Tibial nerve (tissue), 4 donors: ENCODE data around the gene P2RY11. TPM values are rescaled to one million over a fixed set of nuclear protein-coding genes. Genes with fewer than 3 reads are reported as not detected.

Source experiments
- DNase-seq, 2 donors: peaks; one replicate each; pipeline ENCODE4 v3.0.0-alpha.2; 2019; ENCODE audit warnings: low spot score in 2 of 2
- H3K27ac ChIP-seq, 4 donors: fragments of 200-600 bp; sonication (generic) in 3 of 4; one replicate each; pipeline ENCODE4 v1.5.1; 2017 to 2019; ENCODE audit warnings: mild to moderate bottlenecking in 1 of 4
- H3K27me3 ChIP-seq, 2 donors: fragments of 200-600 bp; sonication (generic) in 1 of 2; one replicate each; pipeline versions ENCODE4 v1.5.1 to v1.6.0; 2017 to 2019
- H3K36me3 ChIP-seq, 3 donors: fragments of 200-600 bp; sonication (generic); one replicate each; pipeline ENCODE4 v1.5.1; 2018 to 2019
- H3K4me1 ChIP-seq, 4 donors: fragments of 200-600 bp; sonication (generic) in 3 of 4; one replicate each; pipeline ENCODE4 v1.5.1; 2017 to 2019
- H3K4me3 ChIP-seq, 4 donors: fragments of 200-600 bp; sonication (generic) in 3 of 4; one replicate each; pipeline ENCODE4 v1.5.1; 2017 to 2019; ENCODE audit warnings: mild to moderate bottlenecking in 1 of 4, moderate library complexity in 1 of 4
- H3K9me3 ChIP-seq, 4 donors: fragments of 200-600 bp; sonication (generic) in 3 of 4; one replicate each; pipeline ENCODE4 v1.5.1; 2017 to 2019
- CTCF ChIP-seq, 5 experiments: fragments of 200-600 bp in 3 of 5; fragments of 450-650 bp in 2 of 5; sonication (generic) in 3 of 5; IDR thresholded peaks; one replicate each; pipeline ENCODE4 v1.5.1; 2016 to 2019; ENCODE audit warnings: antibody characterized with exemption in 5 of 5, mild to moderate bottlenecking in 3 of 5, moderate library complexity in 2 of 5
- EP300 ChIP-seq, 2 donors: sonication (generic); formaldehyde crosslinking; IDR thresholded peaks; one replicate each; pipeline ENCODE4 v1.6.1; 2017; ENCODE audit warnings: antibody characterized with exemption in 2 of 2, mild to moderate bottlenecking in 1 of 2
- POLR2A ChIP-seq, 2 donors: fragments of 450-650 bp; IDR thresholded peaks; one replicate each; pipeline ENCODE4 v1.6.1; 2017; ENCODE audit warnings: antibody characterized with exemption in 2 of 2, mild to moderate bottlenecking in 2 of 2, moderate library complexity in 2 of 2
- WGBS, 2 donors: methylation state at CpG; one replicate each; pipeline ENCODE4 v1.1.5; 2018; 5-methylcytosine and 5-hydroxymethylcytosine counted together
- total RNA-seq, 4 donors: library from RNA; depleted of rRNA; stranded (reverse); fragments of >200 nt; gene quantifications; one replicate each; pipeline ENCODE4 v1.1.0, GENCODE V29; 2016

P2RY11 gene
- total RNA-seq, 4 donors from 2014 or later = 2.1 to 19.5 (median 4.2) TPM

GRCh38 chr19:10074153-10074552 lies 37.3 kb upstream of the P2RY11 start:
- H3K27me3 ChIP-seq = no peaks in the 10 kb centered on the region
- DNase-seq = no peak
- WGBS, 2 donors = 43 to 49% methylated on average over 2 of the region's 2 CpGs
- H3K4me1 ChIP-seq = no peaks in the 10 kb centered on the region
- H3K4me3 ChIP-seq = no peak overlapping the region
- no peak overlapping the region for H3K27ac ChIP-seq
- peaks cover 0 to 15% (median 1%) of the 10 kb centered on the region in 4 donors for H3K9me3 ChIP-seq
- H3K36me3 ChIP-seq = no peaks in the 10 kb centered on the region
- TF ChIP-seq CTCF (IDR thresholded peaks at IDR 0.05) = no peak

GRCh38 chr19:10076535-10076934 lies 35.0 kb upstream of the P2RY11 start:
- Histone ChIP-seq H3K36me3 (no peaks in the 10 kb centered on the region), H3K4me1 (no peaks in the 10 kb centered on the region), H3K9me3 (peaks cover 0 to 15% (median 1%) of the 10 kb centered on the region in 4 donors), H3K4me3 (no peak overlapping the region), H3K27me3 (no peaks in the 10 kb centered on the region), H3K27ac (no peak overlapping the region)
- 79 to 85% methylated on average over 6 of the region's 6 CpGs for WGBS, 2 donors
- DNase-seq = no peak
- TF ChIP-seq POLR2A (IDR thresholded peaks at IDR 0.05) (no peak), EP300 (IDR thresholded peaks at IDR 0.05) (no peak), CTCF (IDR thresholded peaks at IDR 0.05) (no peak)

GRCh38 chr19:10078329-10078728 lies 33.2 kb upstream of the P2RY11 start:
- H3K36me3 ChIP-seq = no peaks in the 10 kb centered on the region
- TF ChIP-seq EP300 (IDR thresholded peaks at IDR 0.05) (no peak), POLR2A (IDR thresholded peaks at IDR 0.05) (no peak), CTCF (IDR thresholded peaks at IDR 0.05) (no peak)
- WGBS, 2 donors = 69% methylated on average over 8 of the region's 8 CpGs
- no peak for DNase-seq
- H3K4me1 ChIP-seq = no peaks in the 10 kb centered on the region
- H3K27ac ChIP-seq = no peak overlapping the region
- H3K9me3 ChIP-seq = peaks cover 0 to 10% (median 1%) of the 10 kb centered on the region in 4 donors
- H3K4me3 ChIP-seq = no peak overlapping the region
- H3K27me3 ChIP-seq = no peaks in the 10 kb centered on the region

GRCh38 chr19:10079031-10079453 lies 32.5 kb upstream of the P2RY11 start:
- TF ChIP-seq EP300 (IDR thresholded peaks at IDR 0.05) = no peak
- no peak for TF ChIP-seq POLR2A (IDR thresholded peaks at IDR 0.05)
- TF ChIP-seq CTCF (IDR thresholded peaks at IDR 0.05) = no peak

GRCh38 chr19:10083911-10084310 lies 27.6 kb upstream of the P2RY11 start:
- 76 to 83% methylated on average over 9 of the region's 9 CpGs for WGBS, 2 donors
- no peak for DNase-seq
- peaks cover 0 to under 1% (median 0%) of the 10 kb centered on the region in 3 donors for H3K36me3 ChIP-seq
- H3K27ac ChIP-seq = no peak overlapping the region
- H3K9me3 ChIP-seq = no peaks in the 10 kb centered on the region
- no peak overlapping the region for H3K4me3 ChIP-seq
- peaks cover 0 to 15% (median 2%) of the 10 kb centered on the region in 4 donors for H3K4me1 ChIP-seq
- no peaks in the 10 kb centered on the region for H3K27me3 ChIP-seq
- TF ChIP-seq EP300 (IDR thresholded peaks at IDR 0.05) (no peak), POLR2A (IDR thresholded peaks at IDR 0.05) (no peak), CTCF (IDR thresholded peaks at IDR 0.05) (no peak)

More at GRCh38 chr19:10079031-10079453, 32.5 kb upstream of the P2RY11 start:
- no peak overlapping the region for H3K4me3 ChIP-seq
- H3K36me3 ChIP-seq = no peaks in the 10 kb centered on the region
- DNase-seq = no peak
- peaks cover 0 to 3% (median under 1%) of the 10 kb centered on the region in 4 donors for H3K9me3 ChIP-seq
- H3K27me3 ChIP-seq = no peaks in the 10 kb centered on the region
- H3K27ac ChIP-seq = no peak overlapping the region
- WGBS, 2 donors = 68 to 71% methylated on average over 7 of the region's 7 CpGs
- H3K4me1 ChIP-seq = no peaks in the 10 kb centered on the region
